ENCODE measurements around the gene NIN.
"Not testable (repeated sequence)": the region's sequence is repeated elsewhere in the genome, so short reads cannot be mapped to it uniquely, and the experiment has no call there.

Gene NIN

DNA sequence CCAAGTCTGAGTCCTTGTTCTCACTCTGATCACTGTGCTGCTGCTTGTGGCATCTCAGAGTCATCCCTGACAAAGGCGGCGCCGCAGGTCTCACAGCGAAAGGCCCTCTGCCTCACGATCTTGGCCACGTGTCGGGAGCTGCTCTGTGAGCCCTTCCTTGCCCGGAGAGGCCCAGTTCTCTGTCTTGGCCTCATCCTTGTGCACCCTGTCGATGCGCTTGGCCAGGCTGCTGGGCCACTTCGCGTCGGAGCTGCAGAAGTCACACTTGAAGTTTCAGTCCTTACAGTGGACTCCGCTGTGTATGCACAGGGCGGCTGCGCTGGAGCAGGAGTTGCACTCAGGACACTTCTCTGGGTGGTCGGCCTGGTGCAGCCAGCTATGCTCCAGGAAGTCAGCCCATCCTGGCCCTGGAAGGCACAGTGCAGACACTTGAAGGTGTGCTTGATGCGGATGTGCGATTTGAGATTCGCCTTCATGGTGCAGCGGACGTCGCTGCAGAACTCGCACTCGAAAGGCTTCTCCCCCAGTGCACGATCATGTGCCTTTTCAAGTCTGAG is 126.4 kb downstream of the NIN start:
- no peak for ATAC-seq (ENCODE audit: insufficient read depth, low read depth)
- no peak overlapping the region for H3K9ac ChIP-seq (ENCODE audit: low read depth, low read length)

DNA sequence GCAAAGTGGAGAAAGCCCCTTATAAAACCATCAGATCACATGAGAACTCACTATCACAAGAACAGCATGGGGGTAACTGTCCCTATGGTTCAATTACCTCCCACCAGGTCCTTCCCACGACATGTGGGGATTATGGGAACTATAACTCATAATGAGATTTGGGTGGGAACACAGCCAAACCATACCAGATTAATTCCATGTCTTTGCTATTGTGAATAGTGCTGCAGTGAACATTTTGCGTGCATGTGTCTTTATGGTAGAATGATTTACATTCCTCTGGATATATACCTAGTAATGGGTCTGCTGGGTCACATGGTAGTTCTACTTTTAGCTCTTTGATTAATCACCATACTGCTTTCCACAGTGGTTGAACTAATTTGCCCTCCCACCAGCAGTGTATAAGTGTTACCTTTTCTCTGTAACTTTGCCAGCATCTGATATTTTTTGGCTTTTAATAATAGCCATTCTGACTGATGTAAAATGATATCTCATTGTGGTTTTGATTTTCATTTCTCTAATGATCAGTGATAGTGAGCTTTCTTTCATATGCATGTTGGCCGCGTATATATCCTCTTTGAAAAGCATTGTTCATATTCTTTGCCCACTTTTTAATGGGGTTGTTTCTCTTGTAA is 133.2 kb downstream of the NIN start:
- Histone ChIP-seq H3K79me2 (ENCODE audit: insufficient read depth, low read length) (no peaks in the 10 kb centered on the region), H3K9me3 (ENCODE audit: insufficient read depth, low read length, severe bottlenecking) (peaks cover 9% of the 10 kb centered on the region), H3K4me3 (ENCODE audit: low read depth in 1 of 2, low read length in 2 of 2) (no peak overlapping the region), H4K20me1 (ENCODE audit: insufficient read depth, low read length) (no peaks in the 10 kb centered on the region), H2AFZ (ENCODE audit: low read depth, low read length) (no peak overlapping the region), H3K9ac (ENCODE audit: low read depth, low read length) (no peak overlapping the region), H3K27me3 (ENCODE audit: insufficient read depth, low read length, poor library complexity) (no peaks in the 10 kb centered on the region), H3K36me3 (ENCODE audit: insufficient read depth, low read length) (no peaks in the 10 kb centered on the region), H3K27ac (ENCODE audit: low read length) (no peak overlapping the region), H3K4me1 (ENCODE audit: insufficient read depth, low read length) (no peaks in the 10 kb centered on the region), H3K4me2 (ENCODE audit: insufficient read depth, low read length) (no peak overlapping the region)
- no peak for ATAC-seq (ENCODE audit: insufficient read depth, low read depth)
- no peak for DNase-seq
- TF ChIP-seq EZH2 (IDR thresholded peaks at IDR 0.05; ENCODE audit: borderline replicate concordance, low read depth, low read length, severe bottlenecking): no peak
- TF ChIP-seq, protein P1, sequence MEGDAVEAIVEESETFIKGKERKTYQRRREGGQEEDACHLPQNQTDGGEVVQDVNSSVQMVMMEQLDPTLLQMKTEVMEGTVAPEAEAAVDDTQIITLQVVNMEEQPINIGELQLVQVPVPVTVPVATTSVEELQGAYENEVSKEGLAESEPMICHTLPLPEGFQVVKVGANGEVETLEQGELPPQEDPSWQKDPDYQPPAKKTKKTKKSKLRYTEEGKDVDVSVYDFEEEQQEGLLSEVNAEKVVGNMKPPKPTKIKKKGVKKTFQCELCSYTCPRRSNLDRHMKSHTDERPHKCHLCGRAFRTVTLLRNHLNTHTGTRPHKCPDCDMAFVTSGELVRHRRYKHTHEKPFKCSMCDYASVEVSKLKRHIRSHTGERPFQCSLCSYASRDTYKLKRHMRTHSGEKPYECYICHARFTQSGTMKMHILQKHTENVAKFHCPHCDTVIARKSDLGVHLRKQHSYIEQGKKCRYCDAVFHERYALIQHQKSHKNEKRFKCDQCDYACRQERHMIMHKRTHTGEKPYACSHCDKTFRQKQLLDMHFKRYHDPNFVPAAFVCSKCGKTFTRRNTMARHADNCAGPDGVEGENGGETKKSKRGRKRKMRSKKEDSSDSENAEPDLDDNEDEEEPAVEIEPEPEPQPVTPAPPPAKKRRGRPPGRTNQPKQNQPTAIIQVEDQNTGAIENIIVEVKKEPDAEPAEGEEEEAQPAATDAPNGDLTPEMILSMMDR (IDR thresholded peaks at IDR 0.05; ENCODE audit: borderline replicate concordance, extremely low read depth, low read length, poor library complexity, severe bottlenecking): no peak

More for the DNA sequence above, 126.4 kb downstream of the NIN start:
- Histone ChIP-seq H3K79me2 (ENCODE audit: insufficient read depth, low read length) (no peaks in the 10 kb centered on the region), H3K9me3 (ENCODE audit: insufficient read depth, low read length, severe bottlenecking) (no peaks in the 10 kb centered on the region), H4K20me1 (ENCODE audit: insufficient read depth, low read length) (no peaks in the 10 kb centered on the region; the same call in 1 of the 2 replicates), H3K4me1 (ENCODE audit: insufficient read depth, low read length) (no peaks in the 10 kb centered on the region), H3K4me3 (ENCODE audit: low read depth in 1 of 2, low read length in 2 of 2) (no peak overlapping the region), H3K4me2 (ENCODE audit: insufficient read depth, low read length) (no peak overlapping the region), H3K36me3 (ENCODE audit: insufficient read depth, low read length) (no peaks in the 10 kb centered on the region), H2AFZ (ENCODE audit: low read depth, low read length) (no peak overlapping the region), H3K27ac (ENCODE audit: low read length) (no peak overlapping the region), H3K27me3 (ENCODE audit: insufficient read depth, low read length, poor library complexity) (no peaks in the 10 kb centered on the region)
- TF ChIP-seq, protein P1 (IDR thresholded peaks at IDR 0.05; ENCODE audit: borderline replicate concordance, extremely low read depth, low read length, poor library complexity, severe bottlenecking): no peak
- no peak for TF ChIP-seq EZH2 (IDR thresholded peaks at IDR 0.05; ENCODE audit: borderline replicate concordance, low read depth, low read length, severe bottlenecking)
- DNase-seq: no peak

DNA sequence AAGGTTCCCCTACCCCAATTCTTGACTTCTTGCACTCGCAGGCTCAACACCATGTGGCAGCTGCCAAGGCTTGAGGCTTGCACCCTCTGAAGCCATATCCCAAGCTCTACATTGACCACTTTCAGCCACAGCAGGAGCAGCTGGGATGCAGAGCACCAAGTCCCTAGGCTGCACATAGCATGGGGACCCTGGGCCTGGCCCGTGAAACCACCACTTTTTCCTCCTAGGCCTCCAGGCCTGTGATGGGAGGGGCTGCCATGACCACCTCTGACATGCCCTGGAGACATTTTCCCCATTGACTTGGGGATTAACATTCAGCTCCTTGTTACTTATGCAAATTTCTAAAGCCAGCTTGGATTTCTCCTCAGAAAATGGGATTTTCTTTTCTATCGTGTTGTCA is 136.7 kb downstream of the NIN start:
- H2AFZ ChIP-seq (ENCODE audit: low read depth, low read length); H3K4me1 ChIP-seq (ENCODE audit: insufficient read depth, low read length); ATAC-seq (ENCODE audit: insufficient read depth, low read depth); H3K9me3 ChIP-seq (ENCODE audit: insufficient read depth, low read length, severe bottlenecking); H3K36me3 ChIP-seq (ENCODE audit: insufficient read depth, low read length); H3K79me2 ChIP-seq (ENCODE audit: insufficient read depth, low read length); DNase-seq; H3K9ac ChIP-seq (ENCODE audit: low read depth, low read length); H3K4me2 ChIP-seq (ENCODE audit: insufficient read depth, low read length); H4K20me1 ChIP-seq (ENCODE audit: insufficient read depth, low read length); H3K27ac ChIP-seq (ENCODE audit: low read length); H3K27me3 ChIP-seq (ENCODE audit: insufficient read depth, low read length, poor library complexity); H3K4me3 ChIP-seq (ENCODE audit: low read depth in 1 of 2, low read length in 2 of 2): not testable (repeated sequence)

DNA sequence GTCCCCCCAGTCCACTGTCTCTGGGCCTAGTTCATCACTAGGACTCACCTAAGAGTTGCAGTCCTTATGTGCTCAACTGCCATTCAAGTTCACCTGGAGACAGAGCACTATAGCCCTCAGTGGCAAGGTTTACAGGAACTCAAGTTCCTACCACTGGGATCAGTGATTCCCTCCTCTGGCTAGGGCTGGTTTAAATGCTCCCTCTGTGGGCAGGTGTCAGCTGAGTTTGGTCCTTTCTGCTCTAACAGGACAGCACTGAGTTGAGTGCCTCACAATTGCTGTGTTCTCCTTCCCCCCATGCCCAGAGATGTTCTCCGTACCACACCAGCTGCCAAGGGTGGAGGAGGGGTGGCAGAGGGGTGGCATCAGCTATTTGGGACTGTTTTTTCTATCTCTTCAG is 142.1 kb downstream of the NIN start:
- no peak overlapping the region for H3K9ac ChIP-seq (ENCODE audit: low read depth, low read length)
- no peak overlapping the region for H3K27ac ChIP-seq (ENCODE audit: low read length)
- no peaks in the 10 kb centered on the region for H3K79me2 ChIP-seq (ENCODE audit: insufficient read depth, low read length)
- TF ChIP-seq, protein P1 (IDR thresholded peaks at IDR 0.05; ENCODE audit: borderline replicate concordance, extremely low read depth, low read length, poor library complexity, severe bottlenecking): no peak
- TF ChIP-seq EZH2 (IDR thresholded peaks at IDR 0.05; ENCODE audit: borderline replicate concordance, low read depth, low read length, severe bottlenecking): no peak
- H3K27me3 ChIP-seq (ENCODE audit: insufficient read depth, low read length, poor library complexity): no peaks in the 10 kb centered on the region
- no peak overlapping the region for H2AFZ ChIP-seq (ENCODE audit: low read depth, low read length)
- H3K4me1 ChIP-seq (ENCODE audit: insufficient read depth, low read length): no peaks in the 10 kb centered on the region
- no peaks in the 10 kb centered on the region for H4K20me1 ChIP-seq (ENCODE audit: insufficient read depth, low read length)
- peaks cover 3% of the 10 kb centered on the region for H3K9me3 ChIP-seq (ENCODE audit: insufficient read depth, low read length, severe bottlenecking)
- H3K4me3 ChIP-seq (ENCODE audit: low read depth in 1 of 2, low read length in 2 of 2): no peak overlapping the region
- DNase-seq (no peak), ATAC-seq (ENCODE audit: insufficient read depth, low read depth) (no peak)
- no peak overlapping the region for H3K4me2 ChIP-seq (ENCODE audit: insufficient read depth, low read length)
- H3K36me3 ChIP-seq (ENCODE audit: insufficient read depth, low read length): no peaks in the 10 kb centered on the region

Data from DND-41 (cell line).